ENCODE data around the gene CYP4A22.

GRCh38 chr1:47192458-47193384 lies 55.5 kb downstream of the CYP4A22 start:
- TF ChIP-seq ZBTB7A (IDR thresholded peaks at IDR 0.05; ENCODE audit: low read depth), result no peak
- TF ChIP-seq USF1 (IDR thresholded peaks at IDR 0.05), result no peak
- TF ChIP-seq TAF1 (IDR thresholded peaks at IDR 0.05; ENCODE audit: low read depth), result no peak
- 0 out of 2 replicates have a peak, but pooled peaks have one; percentile 32 for TF ChIP-seq YY1 (IDR thresholded peaks at IDR 0.05; ENCODE audit: low read depth)
- TF ChIP-seq RAD21 (IDR thresholded peaks at IDR 0.05; ENCODE audit: low read depth), result peak; percentile 90
- no peak for TF ChIP-seq EGR1 (IDR thresholded peaks at IDR 0.05)
- no peak for TF ChIP-seq FOXM1 (IDR thresholded peaks at IDR 0.05; ENCODE audit: borderline replicate concordance, low read depth)
- no peak for TF ChIP-seq CEBPB (IDR thresholded peaks at IDR 0.05)
- no peak for TF ChIP-seq TCF12 (IDR thresholded peaks at IDR 0.05; ENCODE audit: low read depth)
- TF ChIP-seq REST (IDR thresholded peaks at IDR 0.05; ENCODE audit: low read depth), result no peak

Data from Ishikawa (cell line).